Kidney glomerular epithelial cell (primary cell): ENCODE results near the gene RAPGEF2.
"Not testable (repeated sequence)": the region's sequence is repeated elsewhere in the genome, so short reads cannot be mapped to it uniquely, and the experiment has no call there.

Experiments used
- DNase-seq: peaks from one replicate; lab custom pipeline; 2025; lab: John Stamatoyannopoulos, UW

RAPGEF2 gene

GRCh38 chr4:159369256-159369655 is 266.4 kb downstream of the RAPGEF2 start:
- no peak for DNase-seq

- no peak for DNase-seq
These were observed 267.4 kb downstream of the RAPGEF2 start for GRCh38 chr4:159370286-159370685.

- no peak for DNase-seq
These were observed 272.1 kb downstream of the RAPGEF2 start for GRCh38 chr4:159374749-159375530.

GRCh38 chr4:159376289-159376688 is 273.4 kb downstream of the RAPGEF2 start:
- no peak for DNase-seq

- no peak for DNase-seq
These were observed 275.3 kb downstream of the RAPGEF2 start for GRCh38 chr4:159378056-159378616.

- DNase-seq = not testable (repeated sequence)
These were observed 276.2 kb downstream of the RAPGEF2 start for GRCh38 chr4:159379064-159379463.

GRCh38 chr4:159379836-159380235 is 277.0 kb downstream of the RAPGEF2 start:
- DNase-seq = no peak

GRCh38 chr4:159382856-159383561 is 280.1 kb downstream of the RAPGEF2 start:
- no peak for DNase-seq

- DNase-seq = no peak
These were observed 280.7 kb downstream of the RAPGEF2 start for GRCh38 chr4:159383562-159383931.

- no peak for DNase-seq
These were observed 281.1 kb downstream of the RAPGEF2 start for GRCh38 chr4:159384017-159384416.

- no peak for DNase-seq
These were observed 281.8 kb downstream of the RAPGEF2 start for GRCh38 chr4:159384632-159385031.

- DNase-seq = no peak
These were observed 283.7 kb downstream of the RAPGEF2 start for GRCh38 chr4:159386620-159387019.

- no peak for DNase-seq
These were observed 286.9 kb downstream of the RAPGEF2 start for GRCh38 chr4:159389756-159390155.

- peak; percentile 92 for DNase-seq
These were observed 287.8 kb downstream of the RAPGEF2 start for GRCh38 chr4:159390648-159391047.

- no peak for DNase-seq
These were observed 292.8 kb downstream of the RAPGEF2 start for GRCh38 chr4:159395693-159396092.

GRCh38 chr4:159396151-159396550 is 293.3 kb downstream of the RAPGEF2 start:
- no peak for DNase-seq

- no peak for DNase-seq
These were observed 295.4 kb downstream of the RAPGEF2 start for GRCh38 chr4:159398236-159398638.

- no peak for DNase-seq
These were observed 297.8 kb downstream of the RAPGEF2 start for GRCh38 chr4:159400558-159401225.

- no peak for DNase-seq
These were observed 298.4 kb downstream of the RAPGEF2 start for GRCh38 chr4:159401226-159401712.

- DNase-seq = peak; percentile 88
These were observed 299.0 kb downstream of the RAPGEF2 start for GRCh38 chr4:159401791-159402380.
